Hippocampal formation (tissue), 2 donors: ENCODE results near the gene AUTS2.

Source experiments
- DNase-seq, 2 donors: peaks; one replicate each; lab custom pipeline; 2025; lab: John Stamatoyannopoulos, UW

The AUTS2 gene

DNA sequence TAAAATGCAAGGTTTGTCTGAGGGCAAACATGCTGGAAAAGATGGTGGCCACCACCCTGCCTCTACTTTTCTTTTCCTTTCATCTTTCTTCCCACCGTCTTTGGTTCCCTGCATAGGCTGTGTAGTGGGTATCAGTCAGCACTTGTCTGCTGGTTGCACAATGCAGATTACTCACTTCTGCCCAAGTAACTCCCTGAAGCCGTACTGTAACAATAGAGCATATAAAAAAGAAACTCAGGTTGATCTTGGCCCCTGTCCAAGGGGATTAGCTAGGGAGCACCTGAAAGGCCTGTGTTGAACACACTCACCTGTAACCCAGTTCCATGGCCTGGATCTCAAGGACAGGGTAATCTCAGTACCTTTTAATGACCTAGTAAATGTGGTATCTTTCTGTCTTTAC is 1000.7 kb downstream of the AUTS2 start:
- no peak for DNase-seq

DNA sequence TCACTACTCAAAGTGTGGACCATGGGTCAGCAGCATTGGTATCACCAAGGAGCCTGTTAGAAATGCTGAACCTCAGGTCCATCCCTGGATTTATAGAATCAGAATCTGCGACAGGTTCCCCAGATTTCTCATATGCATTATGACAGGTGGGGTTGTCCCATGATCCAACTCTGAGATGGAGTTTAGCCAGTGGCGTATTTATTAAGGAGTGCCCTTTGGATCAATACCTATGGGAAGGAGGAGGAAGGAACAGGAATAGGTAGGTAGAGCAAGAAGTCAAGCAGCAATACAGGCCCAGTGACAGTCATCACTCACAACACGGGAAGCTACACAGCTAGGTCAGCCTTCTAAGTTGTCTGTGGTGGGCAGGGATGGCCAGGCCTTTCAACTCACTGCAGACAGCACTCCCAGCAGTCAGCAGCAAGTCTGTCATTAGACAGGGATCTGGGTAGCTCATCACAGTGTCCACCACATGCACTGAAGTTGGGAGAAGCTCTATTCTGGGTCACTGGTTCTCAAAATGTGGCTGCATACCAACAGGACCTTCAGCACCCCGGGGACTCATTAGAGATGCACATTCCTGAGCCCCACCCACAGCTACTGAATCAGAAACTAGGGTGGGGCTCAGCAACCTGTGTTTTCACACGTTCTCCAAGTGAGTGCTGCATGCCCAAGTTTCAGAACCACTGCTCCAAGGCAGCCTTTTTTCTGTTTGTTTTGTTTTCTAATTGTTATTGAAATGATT is 1001.3 kb downstream of the AUTS2 start:
- no peak for DNase-seq

DNA sequence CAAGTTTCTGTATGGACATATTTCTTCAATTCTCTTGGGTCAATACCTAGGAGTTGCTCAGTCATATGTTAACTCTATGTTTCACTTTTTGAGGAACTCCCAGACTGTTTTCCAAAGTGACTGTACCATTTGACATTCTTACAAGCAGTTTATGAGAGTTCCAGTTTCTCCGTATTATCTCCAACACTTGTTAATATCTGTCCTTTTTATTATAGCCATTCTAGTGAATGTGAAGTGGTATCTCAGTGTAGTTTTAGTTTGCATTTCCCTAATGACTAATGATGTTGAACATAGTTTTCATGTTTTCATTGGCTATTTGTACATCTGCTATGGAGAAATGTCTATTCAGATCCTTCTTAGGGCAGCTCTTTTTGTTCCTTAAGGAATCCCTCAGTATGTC is 1002.7 kb downstream of the AUTS2 start:
- DNase-seq = no peak

DNA sequence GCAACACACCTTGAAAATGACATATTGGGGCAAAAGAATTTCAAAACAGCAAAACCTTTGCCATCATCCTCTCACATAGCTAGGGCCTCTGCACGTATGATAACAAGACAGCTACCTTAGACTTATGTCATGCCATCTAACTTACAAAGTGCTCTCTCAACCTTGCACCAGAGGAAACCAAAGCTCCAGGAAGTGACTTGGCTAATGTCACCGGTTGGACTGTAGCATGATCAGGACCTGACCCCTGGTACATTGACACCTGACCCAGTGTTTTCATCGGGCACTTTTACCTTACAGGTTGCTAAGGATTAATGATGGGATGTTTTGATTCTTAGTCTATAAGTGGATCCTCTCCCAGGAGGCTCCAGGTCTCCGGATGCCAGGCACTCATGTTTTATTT is 1003.8 kb downstream of the AUTS2 start:
- DNase-seq = no peak

DNA sequence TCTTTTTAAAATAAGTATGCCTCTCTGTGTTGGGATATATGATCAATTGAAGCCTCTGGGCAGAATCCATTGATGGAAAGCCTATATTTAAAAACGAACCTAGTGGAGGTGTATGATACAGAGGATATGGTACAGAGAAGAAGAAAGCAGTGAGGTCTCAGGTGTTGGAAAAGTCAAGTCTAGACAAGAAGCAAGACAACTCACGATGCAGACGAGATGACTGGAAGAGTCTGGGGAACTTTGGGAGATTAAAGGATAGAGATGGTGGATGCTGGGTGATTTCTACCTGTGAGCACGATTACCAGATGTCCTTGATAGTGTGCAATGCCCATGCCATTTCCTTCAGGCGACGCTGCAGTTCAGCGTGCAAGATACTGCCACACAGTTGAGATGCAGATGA is 1009.0 kb downstream of the AUTS2 start:
- no peak for DNase-seq

DNA sequence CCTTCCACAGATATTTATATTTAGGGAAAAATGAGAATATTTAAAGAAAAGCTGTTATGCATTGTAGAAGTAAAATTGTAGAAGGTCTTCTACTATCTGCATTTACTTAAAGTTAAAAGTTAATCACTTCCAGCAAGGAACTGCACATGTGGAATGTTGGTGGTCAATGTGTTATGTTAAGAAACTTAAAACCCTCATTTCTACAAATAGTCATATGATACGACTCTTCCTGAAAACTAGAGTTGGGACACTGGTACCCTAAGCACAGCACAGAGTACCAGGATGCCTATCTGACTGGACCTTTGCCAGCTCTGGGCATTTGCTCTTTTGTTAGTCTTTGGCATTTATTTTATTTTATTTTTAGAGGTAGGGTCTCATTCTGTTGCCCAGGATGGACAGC is 1009.5 kb downstream of the AUTS2 start:
- DNase-seq = no peak

DNA sequence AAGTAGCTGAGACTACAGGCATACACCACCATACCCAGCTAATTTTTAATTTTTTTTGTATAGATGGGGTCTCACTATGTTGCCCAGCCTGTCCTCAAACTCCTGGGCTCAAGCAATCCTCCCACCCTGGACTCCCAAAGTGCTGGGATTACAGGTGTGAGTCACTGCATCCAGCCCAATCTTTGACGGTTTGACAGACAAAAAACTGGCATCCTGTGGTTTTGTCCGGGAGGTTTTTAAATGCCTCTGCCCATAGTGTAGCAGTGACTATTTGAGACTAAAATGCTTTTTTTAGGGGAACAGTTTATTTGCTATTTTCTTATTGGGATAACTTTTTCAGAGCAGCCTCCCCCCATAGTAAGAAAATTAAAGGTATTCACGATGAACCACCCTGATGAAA is 1010.0 kb downstream of the AUTS2 start:
- no peak for DNase-seq

DNA sequence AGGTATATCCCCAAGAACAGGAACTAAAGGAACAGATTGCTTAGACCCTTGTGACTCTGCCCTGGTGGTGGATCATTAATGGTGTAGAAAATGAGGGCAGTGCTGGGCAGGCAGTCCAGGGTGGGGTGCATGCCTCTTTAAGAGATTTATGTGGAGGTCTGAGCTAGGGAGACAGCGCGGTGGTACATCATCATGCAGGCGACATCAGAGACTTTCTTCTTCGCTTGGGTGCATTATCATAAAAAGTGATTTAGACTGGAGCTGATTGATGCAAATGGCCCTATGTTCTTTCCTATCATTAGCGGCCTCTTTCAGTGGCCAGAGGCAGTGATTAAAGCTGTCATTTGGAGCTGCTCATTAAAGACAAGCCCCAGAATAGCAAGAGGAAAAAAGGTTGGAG is 1014.5 kb downstream of the AUTS2 start:
- DNase-seq = no peak

DNA sequence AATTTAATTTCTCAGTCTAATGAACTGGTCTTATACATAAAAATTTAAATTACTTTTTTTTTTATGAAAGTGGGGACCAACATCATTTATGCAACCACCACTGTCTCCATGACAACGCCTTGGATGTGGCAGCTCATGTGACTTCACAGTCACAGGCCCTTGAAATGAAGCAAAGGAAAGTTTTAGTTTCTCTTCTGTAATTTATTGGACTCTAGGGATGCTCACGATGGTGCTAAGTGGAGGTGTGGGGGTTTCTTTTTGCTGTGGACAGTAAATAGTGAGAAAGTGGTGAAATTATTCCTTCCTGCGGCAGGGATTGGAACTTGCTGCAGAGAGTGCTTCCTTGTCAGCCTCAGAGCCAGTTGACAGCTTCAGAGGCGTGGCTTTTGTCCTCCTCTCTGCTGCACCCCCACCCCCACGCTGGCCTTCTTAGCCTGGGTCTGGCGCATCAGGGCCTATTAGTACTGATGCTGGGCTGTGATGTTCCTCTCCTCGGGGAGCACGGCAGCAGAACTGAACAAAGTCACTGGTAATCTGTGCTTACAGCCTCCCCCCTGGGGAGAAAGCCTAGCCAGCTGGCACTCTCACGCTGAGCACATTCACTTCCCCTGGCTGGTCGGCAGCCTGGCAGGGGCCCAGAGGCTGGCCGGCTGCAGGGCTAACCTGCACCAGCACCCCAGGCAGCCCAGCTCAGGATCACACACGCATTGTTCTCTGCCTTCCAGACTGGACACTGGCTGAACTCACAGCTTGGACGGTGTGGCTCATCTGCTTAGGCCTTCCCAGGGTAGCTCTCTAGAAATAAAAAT is 1016.2 kb downstream of the AUTS2 start:
- DNase-seq = peak; percentile 38 to 50

DNA sequence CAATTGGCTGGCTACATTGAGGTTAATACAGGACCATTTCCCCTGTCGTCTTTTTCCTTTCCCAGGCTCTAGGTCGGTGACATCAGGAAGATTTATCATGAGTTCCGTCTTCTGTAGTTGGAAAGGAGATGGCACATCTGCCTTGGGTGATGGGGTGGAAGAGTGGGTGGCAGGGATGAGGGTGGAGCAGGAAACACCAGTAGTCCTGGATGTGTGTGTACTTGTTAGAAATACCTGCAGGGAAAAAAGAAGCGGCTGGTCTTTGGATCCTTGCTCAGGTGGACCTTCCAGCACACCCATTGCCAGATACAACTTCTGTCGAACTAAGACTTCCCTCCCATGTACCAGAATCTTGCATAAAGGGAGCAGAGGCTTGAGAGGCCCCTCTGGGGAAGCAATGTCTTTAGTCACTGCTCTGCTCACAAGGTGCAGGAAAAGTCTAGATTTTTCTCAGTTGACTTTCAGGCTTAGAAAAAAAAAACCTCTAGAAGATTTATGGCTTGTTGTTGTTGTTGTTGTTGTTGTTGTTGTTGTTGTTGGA is 1016.9 kb downstream of the AUTS2 start:
- no peak for DNase-seq

DNA sequence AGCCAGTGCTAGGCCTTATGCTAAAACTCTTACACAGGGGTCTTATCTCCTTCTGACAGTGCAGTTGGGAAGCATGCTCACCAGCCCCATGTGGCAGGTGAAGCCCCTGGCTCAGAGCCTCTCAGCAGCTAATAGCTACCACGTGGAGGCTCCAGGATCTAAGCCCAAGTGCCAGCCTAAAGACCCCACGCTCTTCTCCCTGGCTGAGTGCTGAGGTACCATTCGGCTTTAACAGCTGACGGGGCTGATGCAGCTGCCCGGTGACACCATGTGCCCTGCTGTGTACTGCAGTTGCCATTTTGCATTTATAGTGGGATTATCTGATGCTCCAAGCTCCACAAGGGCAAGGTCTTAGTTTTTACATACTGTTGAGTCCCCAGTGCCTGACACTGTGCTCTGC is 1017.9 kb downstream of the AUTS2 start:
- DNase-seq = no peak

DNA sequence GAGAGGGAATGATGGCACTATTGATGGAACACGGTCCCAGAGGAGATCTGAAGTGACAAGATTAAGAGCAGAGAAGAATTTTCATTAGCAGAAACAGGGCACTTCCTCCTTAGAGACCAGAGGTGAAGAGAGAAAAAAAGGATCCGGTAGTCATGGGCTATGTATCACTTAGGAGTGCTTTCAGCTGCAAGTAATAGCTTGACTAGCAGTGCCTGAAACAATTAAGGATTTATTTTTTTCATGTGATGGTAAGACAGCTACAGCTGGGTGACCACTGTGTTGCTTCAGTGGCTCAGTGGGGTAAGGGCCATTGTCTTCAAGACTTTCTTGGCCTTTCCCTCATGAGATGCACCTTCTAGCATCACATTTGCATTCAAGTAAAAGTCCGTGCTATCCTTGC is 1018.5 kb downstream of the AUTS2 start:
- DNase-seq = no peak

DNA sequence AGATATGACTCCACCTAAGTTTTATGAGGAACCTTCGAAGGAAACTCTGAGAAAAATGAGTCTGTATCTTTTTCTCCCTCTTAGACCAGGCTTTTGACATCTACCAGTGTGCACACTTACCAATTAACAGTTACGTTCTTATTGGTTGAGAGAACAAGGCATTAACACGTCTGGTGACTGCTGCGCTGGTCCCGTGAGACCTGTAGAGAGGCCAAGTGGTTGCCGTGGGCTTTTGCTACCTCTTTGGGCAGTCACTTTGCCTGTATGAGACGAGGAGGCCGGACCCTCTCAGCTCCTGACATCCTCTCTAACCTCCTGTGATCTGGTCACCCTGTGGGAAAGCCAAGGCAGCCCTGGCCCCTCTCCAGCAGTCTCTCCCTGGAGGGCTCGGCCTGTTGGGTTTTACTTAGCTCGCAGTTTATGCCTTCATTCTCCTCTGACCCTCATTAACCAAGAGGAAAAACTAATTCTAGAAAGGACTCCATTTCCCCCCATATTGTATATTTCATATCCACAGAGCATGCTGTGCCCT is 1019.8 kb downstream of the AUTS2 start:
- DNase-seq = no peak

DNA sequence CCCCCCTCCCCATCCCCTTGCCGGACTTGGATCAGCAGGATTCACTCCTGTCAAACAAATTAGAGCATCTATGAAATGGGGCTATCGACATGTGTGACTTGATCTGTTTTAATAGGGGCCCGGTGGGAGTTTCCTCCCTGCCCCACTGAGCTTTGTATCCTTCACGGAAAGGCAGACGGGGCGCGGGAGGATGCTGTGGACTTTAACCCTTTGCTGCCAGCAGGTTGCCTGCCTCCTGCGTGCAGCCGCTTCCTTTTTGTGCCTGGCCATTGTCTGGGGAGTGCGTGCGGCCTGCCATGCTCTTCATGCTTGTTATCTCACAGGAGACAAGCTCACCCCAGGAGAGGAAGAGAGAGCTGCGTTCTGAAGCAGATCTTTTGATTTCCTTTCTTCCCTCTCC is 1020.9 kb downstream of the AUTS2 start:
- DNase-seq = no peak

DNA sequence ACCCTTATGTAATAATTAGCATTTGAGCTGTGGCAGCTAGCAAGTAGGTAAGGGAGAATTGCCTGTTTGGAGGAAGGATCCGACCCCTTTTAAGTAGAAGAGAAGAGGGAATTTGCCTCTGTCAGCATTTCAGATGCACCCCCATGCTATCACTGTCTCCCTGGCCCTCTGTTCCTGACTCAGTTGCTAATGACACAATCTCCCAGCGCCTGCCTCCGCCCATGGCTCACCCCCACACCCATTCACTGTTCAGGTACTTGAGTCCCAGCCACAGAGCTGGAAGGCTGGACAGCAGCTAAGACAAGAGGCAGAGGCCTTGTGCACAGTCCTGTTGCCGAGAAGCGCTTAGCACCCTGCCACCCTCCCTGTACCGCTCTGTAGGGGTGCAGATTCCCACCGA is 1021.4 kb downstream of the AUTS2 start:
- DNase-seq = no peak

DNA sequence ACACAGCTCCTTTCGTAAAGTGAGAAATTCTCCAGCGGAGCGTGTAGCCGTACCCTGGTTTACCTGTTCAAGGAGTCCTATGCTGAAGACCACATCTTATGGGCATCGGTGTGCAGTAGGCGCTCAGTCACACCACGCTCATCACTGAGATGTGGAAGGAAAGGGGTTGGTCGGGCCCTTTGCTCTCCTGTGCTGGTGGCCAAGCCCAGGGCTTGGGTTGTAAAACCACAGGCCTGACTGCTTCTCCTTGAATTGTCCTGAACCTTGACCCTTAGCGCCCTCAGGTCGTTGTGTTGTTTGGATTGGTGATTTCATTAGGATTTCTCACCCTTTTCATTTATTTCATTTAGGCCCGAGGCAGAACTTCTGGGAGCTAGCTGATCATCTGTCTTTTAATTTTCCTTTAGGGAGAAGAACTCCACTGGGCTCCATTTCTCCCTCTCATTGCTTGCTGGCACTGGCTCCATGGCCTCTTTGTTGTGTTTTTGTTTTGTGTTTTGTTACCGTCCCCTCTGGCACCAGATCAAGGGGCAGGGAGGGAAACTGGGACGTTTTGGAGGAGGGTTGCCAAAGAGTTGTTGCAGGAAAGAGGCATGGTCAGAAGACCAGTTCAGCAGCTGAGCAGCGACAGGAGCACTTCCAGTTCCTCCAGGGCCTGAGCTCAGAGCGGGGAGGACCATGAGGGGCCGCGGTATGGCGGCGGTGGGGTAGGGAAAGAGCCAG is 1022.2 kb downstream of the AUTS2 start:
- peak; percentile 19 to 22 for DNase-seq

DNA sequence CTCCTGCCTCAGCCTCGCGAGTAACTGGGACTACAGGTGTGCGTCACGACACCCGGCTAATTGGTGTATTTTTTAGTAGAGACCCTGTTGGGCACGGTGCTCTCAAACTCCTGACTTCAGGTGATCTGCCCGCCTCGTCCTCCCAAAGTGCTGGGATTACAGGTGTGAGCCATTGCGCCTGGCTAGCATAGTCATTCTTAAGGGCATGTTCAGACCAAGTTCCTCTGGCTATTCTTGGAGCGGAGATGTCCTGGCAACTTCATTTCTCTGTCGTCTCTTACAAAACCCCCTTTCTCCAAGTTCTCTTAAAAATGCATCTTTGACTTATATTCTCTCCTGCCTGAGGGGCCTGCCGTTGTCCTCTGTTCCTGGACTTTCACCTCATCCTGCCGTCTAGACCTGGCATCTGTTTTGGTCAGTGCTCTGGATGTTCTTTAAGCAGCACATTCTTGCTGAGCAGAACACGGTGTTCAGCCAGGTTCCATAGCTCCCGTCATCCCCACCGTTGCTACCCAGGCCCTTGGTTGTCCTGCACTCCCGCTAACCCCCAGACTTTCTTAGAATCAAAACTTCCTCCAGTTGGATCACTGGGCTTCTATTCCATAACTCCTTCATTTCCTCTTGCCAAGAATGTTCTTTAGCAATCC is 1023.8 kb downstream of the AUTS2 start:
- DNase-seq = no peak

DNA sequence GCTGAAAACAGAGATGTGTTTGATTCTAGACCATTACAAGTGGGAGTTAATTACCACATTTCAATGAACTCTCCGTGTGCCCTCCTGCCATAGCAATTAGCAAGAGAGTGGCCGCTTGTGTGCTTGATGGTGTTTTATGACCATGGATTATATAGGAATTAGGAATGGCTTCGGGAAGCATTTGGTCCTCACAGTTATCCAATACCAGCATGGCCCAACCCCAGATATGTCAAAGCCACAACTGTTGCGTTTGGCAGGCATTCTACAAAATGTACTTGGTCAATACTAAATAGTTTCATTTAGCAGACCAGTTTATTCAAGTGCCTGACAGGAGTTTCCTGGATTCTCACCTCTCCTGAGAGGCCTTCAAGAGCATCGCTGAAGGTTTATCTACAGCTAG is 1024.7 kb downstream of the AUTS2 start:
- DNase-seq = no peak

DNA sequence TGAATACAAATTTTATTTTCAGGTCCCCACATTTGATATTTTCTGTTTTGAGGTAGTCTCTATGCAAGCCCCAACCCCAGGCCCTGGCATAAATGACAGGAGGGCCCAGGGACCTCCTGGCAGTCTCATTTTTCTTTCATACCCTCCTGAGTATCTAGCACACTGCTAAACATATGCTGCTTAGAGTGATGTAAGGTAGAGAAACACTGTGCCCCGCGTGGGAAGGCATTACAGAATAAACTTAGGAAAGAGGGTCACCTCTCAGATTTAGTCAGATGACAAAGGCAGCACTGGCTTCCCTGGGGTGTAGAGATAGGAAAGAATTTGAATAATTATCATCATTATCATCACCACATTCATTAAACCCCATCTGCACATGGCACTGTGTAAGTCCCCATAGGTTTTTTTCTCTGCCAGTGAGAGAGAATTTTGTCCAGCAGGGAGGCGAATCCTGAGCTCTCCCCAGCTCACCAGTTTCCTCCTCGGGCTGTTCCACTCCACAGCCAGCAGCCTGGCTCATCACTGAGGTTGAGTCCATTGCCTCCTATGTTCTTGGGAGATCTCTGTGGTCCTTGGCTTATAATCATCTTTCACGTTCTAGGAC is 1026.3 kb downstream of the AUTS2 start:
- DNase-seq = no peak

DNA sequence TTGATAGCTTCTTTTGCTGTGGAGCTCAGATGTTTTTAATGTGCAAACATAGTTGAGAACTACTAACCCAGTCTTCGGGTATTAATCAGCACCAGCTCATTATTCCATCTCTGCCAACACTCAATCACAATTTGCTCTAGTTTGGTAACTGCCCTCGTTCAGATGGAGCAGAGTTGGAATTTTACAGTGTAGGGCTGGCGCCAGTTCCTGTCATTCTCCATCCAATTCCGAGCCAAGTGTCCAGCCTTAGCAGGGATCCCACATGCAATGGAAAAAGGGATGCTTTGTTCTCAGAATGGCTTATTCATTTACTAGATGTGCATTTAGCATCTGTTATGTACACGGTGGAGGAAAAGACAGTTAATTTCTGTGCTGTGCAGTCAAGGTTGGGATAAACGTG is 1029.2 kb downstream of the AUTS2 start:
- peak in 1 of 2 donors; percentile 28 for DNase-seq

DNA sequence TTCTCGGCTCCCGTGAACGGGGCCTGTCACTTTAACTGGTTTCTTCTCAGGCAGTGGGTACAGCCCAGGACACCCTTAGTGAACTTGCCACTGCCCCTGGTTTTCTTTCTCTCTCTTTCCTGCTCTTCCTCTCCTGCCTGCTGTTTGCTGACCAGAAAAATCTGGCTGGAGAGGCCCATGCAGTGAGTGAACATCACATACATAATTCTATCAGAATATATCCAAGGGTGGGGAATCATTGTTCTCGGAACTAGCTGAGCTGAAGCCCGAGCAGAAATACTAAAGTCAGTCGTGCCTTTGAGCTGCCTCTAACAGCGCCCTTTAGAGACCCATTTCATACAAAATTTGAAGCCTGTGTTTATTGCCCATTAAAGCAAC is 1032.2 kb downstream of the AUTS2 start:
- no peak for DNase-seq
